Measurements from ENCODE around the gene TTC21B.
"Not testable (repeated sequence)": the region's sequence is repeated elsewhere in the genome, so short reads cannot be mapped to it uniquely, and the experiment has no call there.

Gene TTC21B

GRCh38 chr2:165953655-165954606 is at the start of gene TTC21B:
Gene TTC21B (minus strand): TSS chr2:165953776. CDS start chr2:165953705, 71 bp downstream.
- peak; percentile 92 to 95 for DNase-seq

DNA sequence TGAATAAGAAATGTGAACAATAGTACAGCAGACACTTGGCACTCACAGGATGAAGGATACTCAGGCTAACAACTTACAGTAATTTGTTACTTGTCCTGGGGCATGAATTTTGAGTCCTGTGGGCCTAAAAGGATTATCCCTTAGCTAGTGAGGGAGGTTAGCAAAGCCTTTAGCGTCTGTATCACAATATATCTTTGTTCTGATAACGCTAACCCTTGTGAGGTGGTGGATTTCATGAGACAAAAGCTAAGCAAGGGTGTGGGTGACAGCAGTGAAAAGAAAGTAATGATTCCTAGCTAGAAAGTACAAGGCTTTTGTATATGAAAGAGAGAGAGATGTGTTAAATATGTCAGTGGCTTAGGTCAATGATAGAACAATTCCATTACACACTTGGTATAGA is 46.8 kb upstream of the TTC21B start:
- no peak for DNase-seq

DNA sequence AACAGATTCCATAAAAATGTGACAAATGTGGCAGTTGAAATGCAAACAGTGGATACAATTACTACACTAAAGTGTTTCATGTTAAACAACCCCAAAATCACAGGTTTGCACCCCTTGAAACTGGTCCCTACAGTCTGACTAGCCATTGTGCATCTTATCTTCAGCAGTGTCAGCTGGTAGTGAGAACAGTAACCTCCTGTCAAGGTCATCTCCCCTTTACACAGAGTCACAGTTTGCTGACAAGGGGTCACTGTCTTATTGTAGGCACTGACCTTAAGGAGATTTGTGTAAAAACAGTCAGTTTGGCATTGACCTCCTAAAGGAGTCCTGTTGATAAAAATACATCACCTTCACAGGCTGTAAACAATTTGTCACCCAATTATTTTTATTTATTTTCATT is 37.3 kb upstream of the TTC21B start:
- DNase-seq: no peak

GRCh38 chr2:165989851-165990250 is 36.3 kb upstream of the TTC21B start:
- DNase-seq: no peak

GRCh38 chr2:165985120-165985519 is 31.5 kb upstream of the TTC21B start:
- DNase-seq: no peak

DNA sequence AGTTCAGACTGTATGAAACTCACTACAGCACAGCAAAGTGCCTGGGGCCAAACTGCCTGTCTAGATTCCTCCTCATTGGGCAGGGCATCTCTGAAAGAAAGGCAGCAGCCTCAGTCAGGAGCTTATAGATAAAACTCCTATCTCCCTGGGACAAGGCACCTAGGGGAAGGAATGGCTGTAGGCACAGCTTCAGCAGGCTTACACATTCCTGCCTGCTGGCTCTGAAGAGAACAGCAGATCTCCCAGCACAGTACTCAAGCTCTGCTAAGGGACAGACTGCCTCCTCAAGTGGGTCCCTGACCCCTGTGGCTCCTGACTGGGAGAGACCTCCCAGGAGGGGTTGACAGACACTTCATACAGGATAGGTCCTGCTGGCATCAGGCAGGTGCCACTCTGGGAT is 18.6 kb upstream of the TTC21B start:
- DNase-seq: not testable (repeated sequence)

- DNase-seq: no peak
Measured at GRCh38 chr2:165970663-165971062, 17.1 kb upstream of the TTC21B start.

GRCh38 chr2:165969227-165969626 is 15.7 kb upstream of the TTC21B start:
- no peak for DNase-seq

GRCh38 chr2:165967746-165968145 is 14.2 kb upstream of the TTC21B start:
- DNase-seq: no peak

DNA sequence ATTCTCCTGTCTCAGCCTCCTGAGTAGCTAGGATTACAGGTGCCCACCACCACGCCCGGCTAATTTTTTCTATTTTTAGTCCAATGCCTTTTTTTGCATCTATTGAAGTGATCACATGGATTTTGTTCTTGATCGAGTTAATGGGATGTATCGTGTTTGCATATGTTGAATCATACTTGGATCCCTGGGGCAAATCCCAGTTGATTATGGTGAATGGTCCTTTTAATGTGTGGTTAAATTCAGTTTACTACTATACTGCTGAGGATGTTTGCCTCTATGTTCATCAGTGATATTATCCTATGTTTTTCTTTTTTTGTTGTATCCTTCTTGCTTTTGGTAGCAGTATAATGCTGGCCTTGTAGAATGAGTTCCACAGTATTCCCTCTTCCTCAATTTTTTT is 8.2 kb upstream of the TTC21B start:
- DNase-seq: no peak

DNA sequence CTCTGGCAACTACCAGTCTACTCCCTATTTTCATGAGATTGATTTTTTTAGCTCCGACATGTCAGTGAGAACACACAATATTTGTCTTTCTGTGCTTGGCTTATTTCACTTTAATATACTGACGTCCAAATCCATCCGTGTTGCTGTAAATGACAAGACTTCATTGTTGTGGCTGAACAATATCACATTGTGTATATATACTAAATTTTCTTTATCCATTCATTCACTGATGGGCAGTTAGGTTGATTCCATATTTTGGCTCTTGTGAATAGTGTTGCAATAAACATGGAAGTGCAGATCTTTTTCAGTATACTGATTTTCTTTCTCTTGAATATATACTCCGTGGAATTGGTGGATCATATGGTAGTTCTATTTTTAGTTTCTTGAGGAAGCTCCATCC is 5.8 kb upstream of the TTC21B start:
- no peak for DNase-seq

DNA sequence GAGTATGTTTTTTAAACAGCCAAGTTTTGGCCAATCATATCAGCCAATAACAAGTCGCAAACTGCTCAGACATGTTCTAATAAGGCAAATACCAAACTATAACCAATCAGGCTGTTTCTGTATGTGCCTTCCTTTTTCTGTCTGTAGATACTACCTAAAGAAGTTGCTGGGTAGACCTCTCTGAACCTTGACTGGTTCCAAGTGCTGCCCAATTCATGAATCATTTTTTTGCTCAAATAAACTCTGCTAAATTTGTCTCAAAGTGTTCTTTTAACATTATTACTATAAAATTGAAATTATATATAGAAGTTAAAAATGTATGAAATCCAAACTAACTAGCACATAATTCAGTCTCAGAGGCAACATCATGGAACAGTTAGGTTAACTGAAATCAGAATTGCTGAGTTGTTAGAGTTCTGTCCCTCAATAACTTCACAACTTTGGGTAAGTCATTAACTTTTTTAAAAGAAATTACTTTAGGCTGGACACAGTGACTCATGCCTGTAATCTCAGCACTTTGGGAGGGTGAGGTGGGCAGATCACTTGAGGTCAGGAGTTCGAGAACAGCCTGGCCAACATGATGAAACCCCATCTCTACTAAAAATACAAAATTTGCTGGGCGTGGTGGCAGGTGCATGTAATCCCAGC is 4.9 kb upstream of the TTC21B start:
- no peak for DNase-seq

GRCh38 chr2:165957030-165957675 is 3.6 kb upstream of the TTC21B start:
- DNase-seq: no peak

GRCh38 chr2:165953306-165953654 is 296 bp downstream of the TTC21B start:
- no peak for DNase-seq

DNA sequence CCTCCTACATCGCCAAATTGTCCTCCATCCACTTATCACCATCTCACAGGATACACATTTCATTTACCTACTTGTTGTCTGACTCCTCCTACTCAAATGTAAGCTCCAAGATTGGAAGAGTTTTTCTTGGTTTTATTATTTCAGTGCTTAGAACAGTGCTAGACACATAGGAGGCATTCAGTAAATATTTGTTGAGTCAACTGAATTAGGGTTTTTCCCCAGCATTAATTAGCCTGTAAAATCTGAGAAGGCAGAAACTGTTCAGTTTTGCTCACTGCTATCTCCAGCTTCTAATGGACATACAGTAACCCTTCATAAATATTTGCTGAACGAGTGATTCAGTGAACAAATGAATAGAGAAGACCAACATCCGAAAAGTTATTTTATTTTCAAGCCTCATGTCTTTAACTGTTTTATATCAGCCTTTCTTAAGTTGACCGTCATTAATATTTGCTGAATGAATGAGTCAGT is 800 bp downstream of the TTC21B start:
- DNase-seq: no peak

- no peak for DNase-seq
Measured at GRCh38 chr2:165952085-165952484, 1.5 kb downstream of the TTC21B start.

DNA sequence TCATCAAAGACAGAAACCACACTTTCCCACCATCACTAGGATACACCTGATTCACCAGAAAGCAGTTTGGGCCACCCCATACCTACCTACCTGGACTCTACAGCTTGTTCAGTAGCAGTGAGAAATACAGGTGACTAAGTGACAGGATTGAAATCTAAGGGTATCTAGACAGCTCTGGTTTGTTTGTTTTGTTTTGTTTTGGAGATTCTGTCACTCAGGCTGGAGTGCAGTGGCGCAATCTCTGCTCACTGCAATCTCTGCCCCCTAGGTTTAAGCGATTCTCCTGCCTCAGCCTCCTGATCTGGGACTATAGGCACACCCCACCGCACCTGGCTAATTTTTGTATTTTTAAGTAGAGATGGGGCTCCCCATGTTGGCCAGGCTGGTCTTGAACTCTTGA is 3.1 kb downstream of the TTC21B start:
- DNase-seq: no peak

GRCh38 chr2:165941827-165942226 is 11.7 kb downstream of the TTC21B start:
- DNase-seq: no peak

DNA sequence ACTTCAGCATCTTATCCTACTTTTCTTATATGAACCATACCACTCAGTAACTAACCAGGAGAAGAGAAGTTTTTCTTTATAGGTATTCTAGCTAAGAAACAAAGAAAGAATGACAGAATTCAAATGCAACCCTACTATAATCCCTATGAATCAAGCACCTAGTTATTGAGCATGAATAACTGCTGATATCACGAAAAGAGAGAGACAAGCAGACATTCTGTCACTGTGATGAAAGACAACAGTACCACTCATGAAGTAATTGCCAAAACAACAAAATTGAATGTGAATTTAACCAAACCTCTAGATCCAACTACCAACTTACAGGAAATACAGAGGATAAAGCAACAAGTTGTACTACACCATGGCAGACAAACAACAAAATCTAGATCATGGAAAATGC is 15.3 kb downstream of the TTC21B start:
- no peak for DNase-seq

DNA sequence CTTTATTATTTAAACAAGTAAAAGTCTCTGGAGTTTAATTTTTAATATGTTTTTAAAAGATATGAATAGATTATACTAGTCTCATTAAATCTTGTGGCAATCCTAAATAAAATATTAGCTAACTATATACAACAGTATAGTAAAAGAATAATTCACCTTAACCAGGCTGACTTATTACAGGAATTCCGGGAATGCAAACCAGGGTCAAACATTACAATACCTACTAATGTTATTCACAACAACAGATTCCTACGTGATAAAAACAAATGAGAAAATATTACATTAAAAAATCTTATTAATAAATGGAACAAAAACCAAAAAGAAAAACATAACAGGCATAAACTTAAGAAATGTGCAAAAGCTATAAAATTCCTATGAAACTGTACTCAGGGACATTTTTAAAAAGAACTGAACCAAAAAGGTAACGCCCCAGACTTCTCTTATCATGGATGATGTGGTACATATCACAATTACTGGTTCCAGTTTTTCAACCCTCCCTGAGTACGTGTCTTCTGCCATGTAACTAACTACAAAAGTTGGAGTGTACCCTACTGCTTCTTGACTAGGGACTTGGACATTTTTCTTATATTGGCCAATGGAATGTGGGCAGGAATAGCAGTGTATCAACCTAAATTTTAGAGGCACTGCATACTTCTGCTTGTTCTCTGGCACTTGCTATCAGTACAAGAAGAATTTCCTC is 20.2 kb downstream of the TTC21B start:
- DNase-seq: no peak

GRCh38 chr2:165927774-165928173 is 25.8 kb downstream of the TTC21B start:
- no peak for DNase-seq

- no peak for DNase-seq
Measured at GRCh38 chr2:165927353-165927752, 26.2 kb downstream of the TTC21B start.

- DNase-seq: no peak
Measured at GRCh38 chr2:165924946-165925345, 28.6 kb downstream of the TTC21B start.

Measured in stimulated activated CD4-positive, alpha-beta T cell treated with anti-CD3 and anti-CD28 coated beads, Interleukin-2, amount 100 ng/mL, for 24 hours (primary cell).